HG03064 (cell line): ENCODE results near the gene KRT71.
"Not testable (repeated sequence)": the region's sequence is repeated elsewhere in the genome, so short reads cannot be mapped to it uniquely, and the experiment has no call there.

ENCODE experiments used
- ATAC-seq: cut with Tn5 transposase; IDR thresholded peaks from one replicate; pipeline ENCODE4 v1.9.1; 2021; ENCODE audit warnings: low read depth; ENCODE audit not compliant: unreplicated experiment

KRT71 gene

DNA sequence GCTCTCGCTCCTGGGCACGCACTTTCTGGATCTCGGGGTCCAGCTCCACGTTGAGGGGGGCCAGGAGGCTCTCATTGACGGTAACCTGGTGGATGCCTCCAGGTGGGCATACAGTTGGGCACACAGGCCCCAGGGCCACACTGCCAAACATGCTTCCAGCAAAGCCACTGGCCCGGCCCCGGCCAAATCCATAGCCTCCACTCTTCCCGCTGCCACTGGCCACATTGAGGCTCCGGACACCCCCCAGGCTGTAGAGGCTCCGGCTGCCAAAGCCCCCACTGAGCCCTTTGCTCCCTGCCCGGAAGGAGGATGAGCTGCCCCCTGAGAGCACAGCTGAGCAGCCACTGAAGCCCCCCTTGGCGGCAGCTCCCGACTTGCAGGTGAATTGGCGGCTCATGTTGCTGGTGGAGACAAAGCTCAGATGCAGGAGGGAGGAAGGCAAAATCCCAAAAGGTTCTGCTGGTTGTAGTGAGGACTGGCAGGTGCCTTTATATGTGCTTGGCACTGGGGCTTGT lies at the start of gene KRT71:
Gene KRT71 (minus strand): TSS at position 465 of the 515 bp plus-strand sequence. CDS start 68 bp downstream, at position 397.
- ATAC-seq, result no peak

DNA sequence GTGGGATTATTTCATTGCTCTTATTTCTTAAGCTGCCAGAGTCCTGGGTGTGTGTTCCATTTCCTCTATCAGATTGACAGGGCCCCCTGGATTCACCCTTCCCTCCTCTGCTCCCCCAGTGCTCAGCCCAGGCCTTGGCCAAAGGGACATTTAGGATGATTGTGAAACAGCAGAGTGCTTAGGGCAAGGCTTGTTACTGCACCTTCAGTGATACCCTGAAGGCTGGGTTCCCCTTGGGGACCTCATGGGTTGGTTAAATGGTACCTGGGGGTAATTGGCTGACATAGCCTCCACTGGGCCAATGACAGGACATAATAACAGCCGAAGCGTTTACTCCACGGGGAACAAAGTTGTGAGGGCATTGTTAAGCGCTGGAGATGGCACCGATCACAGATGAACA lies 49.6 kb upstream of the KRT71 start:
- no peak for ATAC-seq

DNA sequence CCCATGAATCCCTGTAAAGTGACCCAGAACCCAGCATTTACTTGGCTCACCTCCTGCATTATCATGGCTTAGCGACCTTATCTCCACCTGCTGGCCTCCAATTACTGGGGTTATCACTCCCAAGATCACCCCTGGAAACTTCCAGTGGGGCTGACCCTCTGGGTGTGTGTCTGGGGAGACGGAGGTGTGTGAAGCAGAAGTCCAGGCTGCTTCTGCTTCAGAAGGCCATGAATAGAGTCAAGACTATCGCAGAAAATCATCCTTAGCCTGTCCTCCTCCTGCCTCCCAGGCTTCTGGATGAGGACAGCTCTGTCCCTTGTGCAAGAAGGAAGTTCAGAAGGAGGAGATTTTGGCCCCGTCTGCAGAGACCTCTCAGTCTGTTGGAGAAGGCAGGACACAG lies 48.7 kb upstream of the KRT71 start:
- ATAC-seq, result no peak

DNA sequence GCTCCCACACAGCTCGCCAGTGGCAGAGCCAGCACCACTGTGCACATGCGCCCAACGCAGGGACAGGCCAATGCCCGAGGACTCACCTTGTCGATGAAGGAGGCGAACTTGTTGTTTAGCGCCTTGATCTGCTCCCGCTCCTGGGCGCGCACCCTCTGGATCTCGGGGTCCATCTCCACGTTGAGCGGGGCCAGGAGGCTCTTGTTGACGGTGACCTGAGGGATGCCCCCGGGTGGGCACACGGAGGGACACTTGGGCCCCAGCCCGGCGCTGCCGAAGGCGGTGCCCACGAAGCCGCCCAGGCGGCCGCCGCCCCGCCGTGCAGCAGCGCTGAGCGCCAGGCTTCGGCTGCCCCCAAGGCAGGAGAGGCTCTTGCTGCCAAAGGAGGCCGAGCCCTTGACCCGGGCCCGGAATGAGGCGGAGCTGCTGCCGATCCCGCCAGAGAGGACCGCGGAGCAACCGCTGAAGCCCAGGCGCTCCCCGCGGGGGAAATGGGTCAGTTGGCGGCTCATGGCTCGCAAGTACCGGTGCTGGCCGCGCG lies 48.1 kb upstream of the KRT71 start, which contains the start of gene KRT72:
Gene KRT72 (minus strand): TSS at position 523 of the 541 bp plus-strand sequence. CDS start 11 bp downstream, at position 512.
- no peak for ATAC-seq

DNA sequence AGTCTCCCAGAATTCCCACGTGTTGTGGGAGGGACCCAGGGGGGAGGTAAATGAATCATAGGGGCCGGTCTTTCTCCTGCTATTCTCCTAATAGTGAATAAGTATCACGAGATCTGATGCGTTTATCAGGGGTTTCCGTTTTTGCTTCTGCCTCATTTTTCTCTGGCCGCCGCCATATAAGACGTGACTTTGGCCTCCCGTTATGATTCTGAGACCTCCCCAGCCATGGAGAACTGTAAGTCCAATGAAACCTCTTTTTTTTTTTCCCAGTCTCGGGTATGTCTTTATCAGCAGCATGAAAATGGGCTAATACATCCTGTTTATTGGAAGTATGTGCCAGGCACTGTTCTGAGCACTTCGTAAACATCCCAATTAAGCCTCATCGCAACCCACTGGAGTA lies 47.5 kb upstream of the KRT71 start:
- no peak for ATAC-seq

DNA sequence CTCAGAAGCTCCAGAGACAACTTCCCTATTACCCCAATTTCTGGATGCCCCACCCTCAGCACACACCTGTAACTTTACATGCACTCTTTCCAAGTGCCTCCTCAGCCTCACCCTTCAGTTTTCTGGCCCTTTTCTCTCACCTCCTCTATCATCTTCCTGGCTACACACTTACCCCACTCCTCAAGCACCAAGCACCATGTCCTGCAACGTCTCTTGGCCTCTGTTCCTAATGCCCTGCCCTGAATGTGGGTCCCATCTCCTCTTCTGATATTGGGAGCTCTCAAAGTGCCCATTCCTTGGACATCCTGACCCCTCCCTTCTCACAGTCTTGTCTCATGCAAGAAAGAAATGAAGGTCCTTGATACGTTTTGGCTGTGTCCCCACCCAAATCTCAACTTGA lies 47.1 kb upstream of the KRT71 start:
- no peak for ATAC-seq

DNA sequence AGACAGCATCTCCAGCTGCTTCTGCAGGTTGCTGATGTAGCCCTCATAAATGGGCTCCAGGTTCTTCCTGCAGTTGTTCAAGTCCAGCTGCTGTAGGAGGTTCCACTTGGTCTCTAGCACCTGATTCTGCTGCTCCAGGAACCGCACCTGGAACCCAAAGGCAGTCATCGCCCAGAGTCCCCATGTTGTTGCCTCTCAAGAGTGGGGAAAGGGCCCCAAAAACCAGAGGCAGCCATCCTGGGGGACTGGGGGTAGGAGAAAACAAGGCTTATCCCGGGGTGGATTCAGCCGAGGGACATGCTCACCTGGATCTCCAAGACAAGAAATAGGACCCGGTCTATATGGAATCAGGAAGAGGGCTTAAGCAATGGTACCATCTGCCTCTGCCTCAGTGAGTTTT lies 46.0 kb upstream of the KRT71 start:
- ATAC-seq, result no peak

DNA sequence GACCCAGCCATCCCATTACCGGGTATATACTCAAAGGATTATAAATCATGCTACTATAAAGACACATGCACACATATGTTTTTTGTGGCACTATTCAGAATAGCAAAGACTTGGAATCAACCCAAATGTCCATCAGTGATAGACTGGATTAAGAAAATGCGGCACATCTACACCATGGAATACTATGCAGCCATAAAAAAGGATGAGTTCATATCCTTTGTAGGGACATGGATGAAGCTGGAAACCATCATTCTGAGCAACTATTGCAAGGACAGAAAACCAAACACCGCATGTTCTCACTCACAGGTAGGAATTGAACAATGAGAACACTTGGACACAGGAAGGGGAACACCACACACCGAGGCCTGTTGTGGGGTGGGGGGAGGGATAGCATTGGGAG lies 41.3 kb upstream of the KRT71 start:
- not testable (repeated sequence) for ATAC-seq

DNA sequence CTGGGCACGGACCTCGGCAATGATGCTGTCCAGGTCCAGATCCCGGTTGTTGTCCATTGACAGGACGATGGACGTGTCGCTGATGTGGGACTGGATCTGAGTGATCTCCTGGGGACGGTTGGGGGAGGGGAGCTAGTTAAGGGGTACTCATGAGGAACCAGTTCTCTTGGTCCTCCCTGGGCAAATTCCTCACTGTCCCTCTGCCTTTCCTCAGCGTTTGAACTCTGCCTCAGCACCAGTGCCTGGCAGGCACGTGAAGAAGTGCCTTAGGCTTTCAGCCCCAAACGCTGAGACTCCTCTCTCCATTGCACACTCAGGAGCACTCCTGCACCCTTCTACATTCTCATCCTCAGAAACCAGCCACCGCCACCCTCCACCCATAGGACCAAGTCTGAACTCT lies 38.6 kb upstream of the KRT71 start:
- ATAC-seq, result no peak

DNA sequence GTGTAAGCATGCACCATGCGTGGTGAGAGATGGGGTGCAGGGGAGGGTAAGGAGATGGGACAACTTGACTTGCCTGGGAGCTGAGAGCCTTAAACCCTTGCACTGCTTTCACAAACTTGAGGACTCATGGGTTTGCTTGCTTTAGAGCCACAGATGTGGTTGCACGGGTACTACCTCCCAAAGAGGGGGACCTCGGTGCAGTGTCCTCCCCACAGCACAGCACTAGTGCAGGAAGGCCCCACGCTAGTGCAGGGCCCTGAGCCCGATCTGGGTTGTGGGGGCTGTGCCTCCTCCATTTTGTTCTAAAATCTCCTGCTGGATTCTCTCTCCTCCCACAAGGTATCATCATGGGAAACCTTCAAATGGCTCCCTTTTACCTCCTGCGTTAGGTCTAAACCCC lies 37.1 kb upstream of the KRT71 start:
- no peak for ATAC-seq

DNA sequence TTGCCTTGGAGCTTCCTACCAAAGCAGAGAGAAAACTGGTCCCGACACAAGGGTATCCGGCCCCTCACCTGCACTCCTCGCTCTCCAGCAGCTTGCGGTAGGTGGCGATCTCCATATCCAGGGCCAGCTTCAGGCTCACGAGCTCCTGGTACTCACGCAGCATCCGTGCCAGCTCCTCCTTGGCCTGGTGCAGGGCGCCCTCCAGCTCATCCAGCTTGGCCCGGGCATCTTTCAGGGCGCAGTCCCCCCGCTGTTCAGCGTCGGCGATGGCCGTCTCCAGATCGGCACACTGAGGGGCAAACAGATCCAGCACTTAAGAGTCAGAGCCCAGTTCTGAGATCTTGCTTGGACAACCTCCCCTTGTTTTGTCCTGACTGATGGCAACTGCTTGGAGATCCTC lies 34.6 kb upstream of the KRT71 start:
- ATAC-seq, result no peak

DNA sequence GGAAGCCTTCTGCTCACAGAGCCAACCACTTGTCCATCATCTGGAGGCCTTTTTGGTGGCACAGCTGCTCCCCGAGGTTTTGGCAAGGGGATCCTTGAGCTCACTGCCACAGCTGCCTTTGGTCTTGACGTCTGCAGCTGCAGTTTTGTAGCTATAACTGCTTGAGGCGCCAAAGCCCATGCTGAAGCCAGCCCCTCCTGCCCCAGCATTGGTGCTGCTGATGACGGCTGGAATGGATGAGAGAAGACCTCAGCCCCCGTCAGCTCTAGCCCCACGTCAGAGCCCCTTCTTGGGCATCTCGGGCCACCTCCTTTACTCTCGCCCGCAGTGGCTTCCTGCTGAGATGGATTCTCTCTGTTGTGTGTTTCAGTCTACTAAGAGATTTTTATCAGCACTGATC lies 33.0 kb upstream of the KRT71 start:
- no peak for ATAC-seq

DNA sequence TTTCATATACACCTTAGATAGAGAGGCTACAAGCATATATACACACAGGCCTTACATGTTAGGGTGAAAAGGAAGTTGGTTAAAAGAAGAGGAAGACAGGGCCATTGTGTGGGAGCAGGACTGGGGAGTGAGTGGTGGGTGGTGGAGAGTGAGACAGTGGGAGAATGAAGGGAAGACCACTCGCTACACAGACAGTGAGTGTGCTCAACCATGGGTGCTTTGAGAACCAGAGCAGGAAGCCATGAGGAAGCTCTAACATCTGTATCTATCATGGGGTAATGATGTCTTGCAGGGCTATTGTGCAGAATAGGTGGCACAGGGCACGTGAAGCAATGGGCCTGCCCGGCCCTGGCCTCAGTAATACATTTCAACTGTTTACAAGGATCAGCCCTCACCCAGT lies 32.1 kb upstream of the KRT71 start:
- ATAC-seq, result no peak

DNA sequence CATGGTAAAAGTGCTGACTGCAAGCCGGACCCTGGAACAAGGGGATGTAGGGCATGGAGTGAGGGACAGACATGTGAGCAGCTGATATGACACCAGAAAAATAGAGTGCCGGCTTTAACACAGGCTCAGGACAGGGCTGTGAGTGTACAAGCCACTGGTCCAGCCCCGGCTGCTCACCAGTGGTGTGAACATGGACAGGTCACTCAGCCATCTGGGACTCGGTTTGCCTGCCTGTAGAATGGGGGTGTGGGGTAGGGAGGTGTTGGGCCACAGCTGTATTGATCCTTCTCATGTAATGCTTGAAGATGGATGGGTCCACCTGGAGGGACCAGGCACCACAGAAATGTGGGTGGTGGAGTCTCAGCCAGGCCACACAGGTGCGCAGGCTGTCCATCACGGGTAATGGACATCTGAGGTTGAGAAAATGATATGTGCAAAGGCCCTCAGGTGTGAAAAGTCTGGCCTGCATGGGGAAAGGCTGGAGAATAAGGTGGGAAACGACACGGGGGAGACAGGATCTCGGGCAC lies 31.3 kb upstream of the KRT71 start:
- ATAC-seq, result no peak

DNA sequence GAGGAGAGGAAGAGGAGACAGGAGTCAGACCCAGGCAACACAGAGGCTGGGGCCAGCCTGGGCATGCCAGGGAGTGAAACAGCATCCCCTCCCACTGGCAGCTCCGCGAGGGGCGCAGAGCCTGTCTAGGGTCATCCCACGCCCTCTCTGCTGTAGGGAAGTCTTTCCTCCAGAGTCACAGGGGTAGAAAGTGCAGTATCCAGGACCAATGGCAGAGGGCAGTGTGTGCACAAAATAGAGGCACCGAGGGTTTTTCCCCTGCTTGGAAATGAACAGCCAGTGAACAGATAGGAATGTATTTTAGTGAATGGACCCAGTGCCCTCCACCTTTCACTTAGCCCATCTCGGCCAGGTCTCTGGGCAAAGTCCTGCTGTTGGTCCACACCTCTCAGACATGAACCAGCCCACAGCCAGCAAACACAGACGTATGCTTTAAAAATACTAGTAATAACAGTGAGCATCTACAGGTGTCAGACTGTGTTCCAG lies 30.1 kb upstream of the KRT71 start:
- no peak for ATAC-seq

DNA sequence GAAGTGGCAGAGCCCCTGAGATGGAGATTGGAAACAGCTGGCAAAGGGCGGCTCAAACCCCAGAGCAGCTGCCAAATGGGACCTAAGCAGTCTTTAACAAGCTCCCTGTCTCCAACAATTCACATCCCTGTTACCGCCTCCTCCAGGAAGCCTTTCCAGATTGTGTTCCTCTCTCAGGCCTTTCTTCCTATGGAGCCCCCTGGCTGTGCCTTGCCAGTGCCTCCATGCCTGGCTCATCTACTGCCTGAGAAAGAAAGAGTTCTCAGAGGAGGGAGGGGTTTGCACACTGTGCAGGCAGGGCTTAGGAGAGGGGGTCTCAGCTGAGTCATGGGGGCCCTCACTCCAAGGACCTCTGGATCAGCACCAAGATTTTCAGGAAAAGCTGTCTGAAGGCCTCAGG lies 29.5 kb upstream of the KRT71 start:
- no peak for ATAC-seq

DNA sequence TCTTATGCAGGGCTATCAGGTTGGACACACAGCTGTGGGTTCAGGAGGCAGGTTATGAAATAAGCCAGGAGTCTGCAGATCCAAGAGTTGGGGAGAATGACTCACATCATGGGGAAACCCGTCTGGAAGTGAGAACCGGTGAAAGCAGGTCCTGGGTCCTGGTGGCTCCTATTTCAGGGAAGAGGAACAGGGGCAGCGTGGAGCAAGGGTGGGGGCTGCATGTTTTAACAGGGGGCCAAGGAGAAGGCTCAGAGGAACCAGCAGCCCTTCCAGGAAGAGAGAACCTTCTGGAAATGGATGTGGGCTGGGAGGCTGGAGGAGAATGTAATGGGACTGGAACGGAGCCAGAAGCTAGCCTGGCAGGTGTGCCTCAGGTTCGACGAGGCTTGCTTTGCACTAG lies 28.5 kb upstream of the KRT71 start:
- ATAC-seq, result no peak

DNA sequence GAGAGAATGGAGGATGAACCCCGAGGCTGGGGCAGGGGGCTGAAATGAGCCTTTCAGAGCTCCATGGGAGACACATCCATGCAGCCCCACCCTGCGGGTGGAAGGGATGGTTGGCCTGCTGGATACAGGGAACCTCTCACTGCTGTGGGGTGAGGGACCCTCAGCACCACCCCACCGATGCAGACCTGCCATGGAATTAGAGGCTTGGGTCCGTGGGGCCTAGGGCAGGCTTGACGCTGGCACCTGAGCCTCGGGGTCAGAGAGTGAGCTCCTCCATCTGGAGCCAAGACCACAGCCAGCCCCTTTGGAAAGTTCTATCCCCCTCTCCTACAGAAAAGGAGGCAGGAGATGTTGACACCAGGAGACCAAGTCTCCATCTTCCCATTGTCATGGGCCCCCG lies 28.1 kb upstream of the KRT71 start:
- ATAC-seq, result no peak

DNA sequence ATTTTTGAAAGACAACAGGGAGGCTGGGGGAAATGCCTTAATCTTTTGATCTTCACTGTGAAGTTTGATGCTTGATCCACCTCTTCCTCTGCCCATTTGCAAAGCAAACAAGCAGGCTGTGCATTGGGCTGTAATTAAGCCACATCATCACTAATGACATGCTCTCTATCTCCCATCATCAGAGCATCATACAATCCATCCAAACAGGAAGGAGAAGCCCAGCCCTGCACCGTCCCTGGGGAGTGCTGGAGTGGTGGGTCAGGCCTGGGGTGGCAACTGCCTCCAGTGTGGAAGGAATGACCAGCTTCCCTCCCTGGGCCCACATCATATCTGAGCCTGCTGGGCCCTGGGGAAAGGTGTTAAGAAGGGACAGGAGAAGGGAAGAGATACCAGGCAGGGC lies 27.6 kb upstream of the KRT71 start:
- no peak for ATAC-seq

DNA sequence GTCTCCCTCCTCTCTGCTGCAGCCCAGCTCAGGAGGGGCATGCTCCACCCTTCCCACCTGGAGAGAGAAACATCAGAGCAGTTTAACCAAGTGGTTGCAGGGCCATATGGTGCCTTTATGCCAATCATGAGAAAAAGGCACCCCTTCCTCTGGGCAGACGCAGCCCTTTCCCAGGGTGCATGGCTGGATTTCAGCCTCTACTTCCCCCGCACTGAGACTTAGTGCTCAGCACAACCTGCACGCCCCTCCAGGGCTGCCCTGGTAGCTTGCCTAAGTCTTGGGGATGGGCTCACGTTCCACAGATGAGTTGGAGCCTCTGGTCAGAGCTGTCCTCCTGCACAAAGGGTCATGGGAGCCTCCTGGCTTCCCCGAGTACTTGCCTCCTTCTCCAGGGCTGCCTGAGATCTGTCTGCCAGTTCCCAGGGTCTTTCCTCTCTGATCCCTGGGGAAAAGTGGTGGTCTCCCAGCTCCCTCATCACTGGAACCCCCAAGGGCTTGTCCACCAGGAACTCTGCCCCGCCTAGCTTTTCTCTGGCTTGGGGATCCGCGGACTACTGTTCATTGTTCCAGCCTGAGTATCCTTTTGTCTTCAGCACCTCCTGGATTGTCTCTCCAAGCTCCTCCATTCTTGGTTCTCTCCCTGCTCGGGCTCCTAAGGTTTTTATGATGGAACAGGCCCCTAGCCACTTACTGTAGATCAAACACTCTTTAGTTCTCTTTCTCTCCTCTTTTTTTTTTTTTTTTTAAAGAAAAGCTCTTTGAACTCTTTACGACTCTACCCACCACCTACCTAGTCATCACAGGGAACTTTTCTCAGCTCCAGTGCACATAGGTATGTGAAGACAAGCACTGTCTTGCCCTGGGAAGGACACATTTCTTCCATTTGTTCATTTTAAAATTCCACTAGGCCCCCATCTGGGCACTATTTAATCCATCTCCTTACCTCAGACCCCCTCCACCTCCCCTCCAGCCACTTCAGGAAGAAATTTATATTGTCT lies 26.8 kb upstream of the KRT71 start:
- no peak for ATAC-seq

DNA sequence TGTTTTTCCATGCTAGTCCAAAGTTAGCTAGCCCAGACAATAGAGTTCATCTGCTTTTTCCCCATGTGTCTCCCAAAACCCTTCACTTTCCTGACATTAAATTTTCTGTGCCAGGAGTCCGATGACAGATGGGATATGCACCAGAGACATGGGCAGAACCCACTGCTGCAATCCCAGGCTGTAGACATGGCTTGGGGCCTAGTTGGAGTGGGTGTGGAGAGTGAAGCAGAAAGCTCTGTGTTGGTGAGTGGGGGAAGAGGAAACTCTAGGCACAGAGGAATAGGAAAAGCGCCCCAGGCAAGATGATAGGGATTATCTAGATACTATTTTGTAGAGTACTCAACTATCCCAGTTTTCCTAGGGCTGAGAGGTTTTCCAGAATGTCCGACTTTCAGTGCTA lies 25.5 kb upstream of the KRT71 start:
- ATAC-seq, result no peak
